GM18873 (cell line): ENCODE measurements around the gene HSPBP1.

Experiments
- ATAC-seq: cut with Tn5 transposase; IDR thresholded peaks from one replicate; pipeline ENCODE4 v1.9.1; 2021; ENCODE audit warnings: mild to moderate bottlenecking, moderate library complexity, moderate number of reproducible peaks; ENCODE audit not compliant: unreplicated experiment, low FRiP score

The HSPBP1 gene

DNA sequence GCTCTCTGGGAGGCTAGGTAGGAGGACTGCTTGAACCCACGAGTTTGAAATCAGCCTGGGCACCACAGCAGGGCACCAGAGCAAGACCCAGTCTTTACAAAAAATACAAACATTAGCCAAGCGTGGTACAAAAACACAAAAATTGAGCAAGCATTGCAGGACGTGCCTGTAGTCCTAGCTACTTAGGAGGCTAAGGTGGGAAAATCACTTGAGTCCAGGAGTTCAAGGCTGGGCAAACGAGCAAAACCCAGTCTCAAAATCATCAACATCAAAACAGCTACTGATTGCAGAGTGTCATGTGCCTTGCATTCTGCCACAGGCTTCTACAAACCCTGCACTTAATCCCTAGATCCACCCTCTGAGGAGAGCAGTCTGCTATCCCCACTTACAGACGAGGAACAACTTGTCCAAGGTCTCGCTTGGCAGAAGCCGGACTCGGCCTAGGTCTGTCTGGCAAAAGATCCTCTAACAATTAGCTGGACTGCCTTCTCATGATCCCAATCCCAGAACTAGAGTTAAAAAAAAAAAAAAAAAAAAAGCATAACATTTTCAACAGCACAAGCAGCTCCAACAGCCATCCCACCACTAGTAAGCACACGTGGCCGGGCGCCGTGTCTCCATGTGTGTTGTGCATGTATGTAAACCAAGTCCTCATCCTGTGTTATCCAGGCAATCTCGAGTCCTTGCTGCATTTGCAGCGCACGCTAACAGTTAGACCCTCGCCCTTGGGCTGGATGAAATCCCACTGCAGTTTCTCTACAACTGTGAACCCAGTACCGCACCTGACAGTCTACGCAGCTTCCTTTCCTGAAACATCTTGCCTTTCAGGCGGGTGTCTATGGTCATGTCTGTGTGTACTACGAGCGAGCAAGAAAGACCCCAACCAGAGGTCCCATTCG is 23.1 kb downstream of the HSPBP1 start:
- no peak for ATAC-seq

GRCh38 chr19:55255618-55256423 is 24.1 kb downstream of the HSPBP1 start:
- ATAC-seq: no peak

DNA sequence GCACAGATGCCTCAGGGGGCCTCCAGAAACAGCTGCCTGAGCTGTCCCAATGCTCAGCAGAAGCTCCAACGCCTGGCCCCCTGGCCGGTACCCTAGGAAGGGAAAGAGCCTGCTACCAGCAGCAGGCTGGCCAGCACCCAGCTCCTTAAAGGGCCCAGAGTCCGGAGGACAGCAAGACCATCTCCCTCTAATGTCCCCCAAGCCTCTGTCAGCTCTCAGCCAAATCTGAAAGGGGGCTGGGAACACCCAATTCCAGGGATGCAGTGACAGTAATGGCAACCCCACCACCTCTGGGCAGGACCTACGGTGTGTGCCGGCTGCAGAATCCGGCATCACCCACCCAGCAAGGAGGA is 25.3 kb downstream of the HSPBP1 start:
- ATAC-seq: no peak

DNA sequence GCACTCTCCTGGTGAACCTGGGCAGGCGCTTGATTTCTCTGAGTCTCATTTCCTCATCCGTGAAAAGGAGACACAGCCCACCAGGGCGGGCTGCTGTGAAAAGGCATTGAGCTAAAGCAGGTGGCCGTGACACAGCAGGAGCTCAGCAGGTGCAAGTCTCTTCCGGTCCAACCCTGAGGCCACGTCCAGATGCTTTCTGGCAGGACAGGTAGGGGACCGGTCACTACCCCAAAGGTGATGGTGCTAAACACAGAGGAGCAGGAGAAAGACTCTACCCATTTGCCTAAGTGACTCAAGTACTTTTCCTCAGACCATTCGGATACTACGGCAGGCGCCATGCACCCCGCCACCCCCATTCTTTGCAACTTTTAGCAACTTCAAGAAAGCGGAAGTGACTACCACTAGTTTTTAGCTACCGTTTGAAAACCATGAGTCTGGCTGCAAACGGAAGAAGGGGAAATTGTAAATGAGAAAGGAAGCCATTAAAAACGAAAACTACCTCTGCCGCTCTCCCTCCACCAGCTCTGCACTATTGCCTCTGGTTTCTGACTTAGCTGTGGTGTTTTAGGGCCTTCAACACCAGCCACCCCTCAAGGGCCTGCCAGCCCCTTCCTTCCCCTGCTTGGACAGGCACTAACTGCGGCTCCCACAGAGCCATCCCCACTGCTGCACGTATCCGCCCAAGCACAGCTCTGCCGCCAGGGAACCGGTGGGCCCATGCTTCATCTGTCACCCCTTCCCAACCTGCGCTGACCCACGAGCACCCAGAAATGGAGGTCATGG is 25.9 kb downstream of the HSPBP1 start:
- no peak for ATAC-seq

- no peak for ATAC-seq
These were observed 26.9 kb downstream of the HSPBP1 start for GRCh38 chr19:55252760-55253663.

DNA sequence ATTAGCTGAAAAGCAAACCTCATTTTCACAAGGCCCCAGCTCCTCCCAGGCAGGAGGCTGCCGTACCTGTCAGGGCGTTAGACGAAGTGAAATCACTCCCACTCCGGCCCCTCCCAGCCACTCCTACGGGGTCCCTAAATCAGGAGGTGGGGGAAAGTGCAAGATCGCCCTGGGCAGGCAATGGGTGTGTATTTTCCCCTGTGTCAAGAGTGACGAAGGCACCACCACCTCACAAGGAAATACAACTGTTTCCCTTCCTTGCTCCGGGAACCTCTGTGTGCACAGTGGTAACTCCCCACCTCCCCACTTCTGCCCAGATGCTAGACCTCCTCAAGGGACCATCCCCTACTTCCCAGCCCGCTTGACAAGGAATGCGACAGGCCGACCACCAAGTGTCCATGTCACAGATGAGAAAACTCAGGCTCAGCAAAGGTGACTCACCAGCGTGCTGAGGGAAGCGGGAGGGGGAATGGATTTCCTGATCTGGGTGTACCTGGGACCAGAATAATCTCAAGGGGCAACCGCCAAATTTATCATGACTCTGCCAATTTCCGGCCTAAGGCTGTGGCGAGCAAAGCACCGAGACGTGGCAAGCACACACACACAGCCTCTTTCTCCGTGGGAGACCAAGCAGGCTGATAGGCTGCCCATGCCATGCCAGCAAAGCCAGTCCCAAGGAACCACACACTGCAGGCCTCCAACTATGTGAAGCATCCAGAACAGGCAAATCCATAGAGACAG is 28.4 kb downstream of the HSPBP1 start:
- ATAC-seq: no peak

GRCh38 chr19:55250262-55251036 is 29.5 kb downstream of the HSPBP1 start:
- ATAC-seq: no peak

DNA sequence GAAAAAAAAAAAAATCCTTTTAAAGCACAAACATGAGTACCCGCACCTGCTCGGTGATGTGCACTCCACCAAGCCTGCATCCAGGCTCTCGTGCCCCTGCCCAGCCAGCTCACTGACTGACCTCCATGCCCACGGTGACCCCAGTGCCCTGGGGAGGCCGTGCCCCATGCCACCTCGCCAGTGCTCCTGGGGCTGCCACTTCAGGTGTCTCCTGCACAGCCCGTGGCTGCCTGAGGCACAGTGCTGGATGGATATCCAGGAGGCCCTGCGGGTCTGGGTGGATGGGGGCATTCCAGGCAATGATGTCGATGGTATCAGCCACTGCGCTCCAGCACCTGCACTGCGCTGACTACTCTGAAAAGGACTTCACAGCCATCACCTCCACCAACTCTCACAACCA is 30.1 kb downstream of the HSPBP1 start:
- ATAC-seq: no peak

- no peak for ATAC-seq
These were observed 31.2 kb downstream of the HSPBP1 start for GRCh38 chr19:55248704-55249103.

GRCh38 chr19:55248166-55248675 is 31.7 kb downstream of the HSPBP1 start:
- ATAC-seq: no peak

- ATAC-seq: no peak
These were observed 32.2 kb downstream of the HSPBP1 start for GRCh38 chr19:55247621-55248099.

GRCh38 chr19:55246462-55247451 is 33.2 kb downstream of the HSPBP1 start:
- no peak for ATAC-seq

DNA sequence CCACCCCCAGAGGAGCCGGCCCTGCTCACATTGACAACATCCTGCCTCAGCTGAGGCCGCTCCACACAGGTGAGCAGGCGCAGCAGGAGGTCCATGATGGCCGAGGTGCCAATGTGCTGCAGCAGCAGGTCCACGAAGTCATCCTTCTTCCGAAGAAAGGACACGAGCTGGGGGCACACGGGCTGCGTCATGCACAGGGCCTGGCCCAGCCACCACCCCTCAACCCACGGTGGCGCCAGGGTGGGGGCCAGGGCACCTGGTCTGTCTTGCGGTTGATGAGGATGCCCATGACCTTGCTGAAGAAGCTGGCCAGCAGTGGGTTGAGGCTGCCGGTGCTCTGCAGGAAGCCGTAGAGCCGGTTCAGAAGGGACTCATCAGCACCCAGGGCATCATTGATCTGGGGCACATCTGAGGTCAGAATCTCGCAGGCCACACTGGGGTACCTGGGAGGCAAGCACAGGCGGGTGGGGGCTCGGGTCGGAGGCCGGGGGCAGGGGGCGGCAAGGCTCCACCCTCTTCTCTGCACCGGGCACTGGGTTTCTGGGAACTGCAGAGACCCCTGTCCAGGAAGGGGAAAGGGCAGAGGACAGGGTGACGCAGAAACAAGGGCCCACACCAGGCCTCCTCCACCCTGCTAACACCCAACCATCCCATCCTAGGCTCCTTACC is 34.5 kb downstream of the HSPBP1 start:
- ATAC-seq: no peak

GRCh38 chr19:55244004-55244680 is 35.8 kb downstream of the HSPBP1 start:
- no peak for ATAC-seq

- no peak for ATAC-seq
These were observed 37.4 kb downstream of the HSPBP1 start for GRCh38 chr19:55242517-55242916.

DNA sequence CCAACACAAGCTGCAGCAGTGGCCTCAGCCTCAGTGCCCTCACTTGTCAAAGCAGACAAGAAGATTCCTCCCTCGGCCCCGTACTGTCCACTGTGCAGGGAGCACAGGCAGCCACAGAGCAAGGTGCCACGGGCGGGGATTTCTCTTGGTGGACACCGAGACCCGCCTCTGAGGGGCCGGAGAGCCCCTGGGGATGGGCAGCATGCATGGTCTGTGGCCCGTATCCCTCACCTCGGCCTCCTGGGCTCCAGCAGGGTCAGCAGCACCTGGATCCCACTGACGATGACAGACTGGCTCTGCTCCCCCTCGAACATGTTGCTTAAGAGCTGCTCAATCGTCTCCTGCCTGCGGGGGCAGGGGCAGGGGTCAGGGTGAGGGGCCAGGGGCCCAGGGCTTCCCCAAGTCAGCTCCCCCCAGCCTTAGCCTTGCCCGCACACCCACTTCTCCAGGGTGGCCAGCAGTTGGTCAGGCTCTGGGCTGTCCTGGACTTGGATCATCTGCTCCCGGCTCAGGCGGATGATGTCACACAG is 37.9 kb downstream of the HSPBP1 start:
- ATAC-seq: no peak
